Trophoblast cell (in vitro differentiated cells and primary cell): Measurements from ENCODE around the gene RAD23A.

Source experiments
- DNase-seq, 2 donors: peaks; one replicate each; pipeline ENCODE4 v3.0.0-alpha.2; 2016
- H2AFZ ChIP-seq: 2 replicates; pipeline ENCODE4 v1.6.1; 2013; ENCODE audit warnings: low read length, moderate library complexity, mild to moderate bottlenecking; ENCODE audit not compliant: insufficient read depth, poor library complexity
- H2AK5ac ChIP-seq: 2 replicates; pipeline ENCODE4 v1.6.1; 2013; ENCODE audit warnings: mild to moderate bottlenecking, low read length
- H2BK120ac ChIP-seq: 2 replicates; pipeline ENCODE4 v1.6.1; 2013; ENCODE audit warnings: low read length, mild to moderate bottlenecking, moderate library complexity; ENCODE audit not compliant: insufficient read depth, poor library complexity
- H2BK12ac ChIP-seq: 2 replicates; pipeline ENCODE4 v1.6.1; 2013; ENCODE audit warnings: mild to moderate bottlenecking, low read length, moderate library complexity
- H2BK5ac ChIP-seq: 2 replicates; pipeline ENCODE4 v1.6.1; 2013; ENCODE audit warnings: low read length, low read depth, moderate library complexity, mild to moderate bottlenecking; ENCODE audit not compliant: poor library complexity
- H3K14ac ChIP-seq: 2 replicates; pipeline ENCODE4 v1.6.1; 2013; ENCODE audit warnings: mild to moderate bottlenecking, low read length
- H3K18ac ChIP-seq: 2 replicates; pipeline ENCODE4 v1.6.1; 2013; ENCODE audit warnings: mild to moderate bottlenecking, low read length
- H3K23ac ChIP-seq: 2 replicates; pipeline ENCODE4 v1.6.1; 2013; ENCODE audit warnings: low read length
- H3K27ac ChIP-seq: 2 replicates; pipeline ENCODE4 v1.5.1; 2013; ENCODE audit warnings: low read depth, mild to moderate bottlenecking, inconsistent platforms, low read length, moderate library complexity
- H3K27me3 ChIP-seq: 2 replicates; pipeline ENCODE4 v1.6.1; 2013; ENCODE audit warnings: inconsistent platforms, mild to moderate bottlenecking, low read length, moderate library complexity; ENCODE audit not compliant: insufficient read depth
- H3K36me3 ChIP-seq, 2 experiments: 1 replicate in 1 of 2; 2 replicates in 1 of 2; pipeline ENCODE4 v1.6.1; 2013; ENCODE audit warnings: low read length in 2 of 2, mild to moderate bottlenecking in 2 of 2, moderate library complexity in 1 of 2; ENCODE audit not compliant: insufficient read depth in 2 of 2, control insufficient read depth in 1 of 2
- H3K4ac ChIP-seq: 2 replicates; pipeline ENCODE4 v1.6.1; 2013; ENCODE audit warnings: low read depth, mild to moderate bottlenecking, low read length, moderate library complexity
- H3K4me1 ChIP-seq, 2 experiments: 1 replicate in 1 of 2; 2 replicates in 1 of 2; pipeline ENCODE4 v1.6.1; 2013; ENCODE audit warnings: low read length in 2 of 2, mild to moderate bottlenecking in 2 of 2, moderate library complexity in 1 of 2; ENCODE audit not compliant: insufficient read depth in 2 of 2, control insufficient read depth in 1 of 2
- H3K4me2 ChIP-seq: 2 replicates; pipeline ENCODE4 v1.6.1; 2013; ENCODE audit warnings: inconsistent platforms, mild to moderate bottlenecking, low read length, moderate library complexity
- H3K4me3 ChIP-seq: 2 replicates; pipeline ENCODE4 v1.5.1; 2013; ENCODE audit warnings: mild to moderate bottlenecking, low read depth, low read length, inconsistent platforms
- H3K79me1 ChIP-seq: one replicate; pipeline ENCODE4 v1.6.1; 2013; ENCODE audit warnings: low read length
- H3K79me2 ChIP-seq: 2 replicates; pipeline ENCODE4 v1.6.1; 2013; ENCODE audit warnings: low read length, mild to moderate bottlenecking; ENCODE audit not compliant: control insufficient read depth, insufficient read depth, poor library complexity
- H3K9ac ChIP-seq: 2 replicates; pipeline ENCODE4 v1.6.1; 2013; ENCODE audit warnings: mild to moderate bottlenecking, low read length
- H3K9me3 ChIP-seq: 2 replicates; pipeline ENCODE4 v1.6.1; 2013; ENCODE audit warnings: low read depth, mild to moderate bottlenecking, control low read depth, inconsistent platforms, low read length; ENCODE audit not compliant: insufficient read depth
- H4K12ac ChIP-seq: 2 replicates; pipeline ENCODE4 v1.6.1; 2013; ENCODE audit warnings: low read depth, mild to moderate bottlenecking, low read length, moderate library complexity
- H4K8ac ChIP-seq: 2 replicates; pipeline ENCODE4 v1.6.1; 2013; ENCODE audit warnings: low read depth, mild to moderate bottlenecking, low read length, moderate library complexity
- H4K91ac ChIP-seq: one replicate; pipeline ENCODE4 v1.6.1; 2013; ENCODE audit warnings: low read depth, mild to moderate bottlenecking, low read length, moderate library complexity
- WGBS: extraction: QIAGEN DNeasy Blood & Tissue Kit; methylation state at CpG from one replicate; pipeline ENCODE4 v1.1.7; 2013; ENCODE audit warnings: missing lambda C conversion rate; ENCODE audit not compliant: insufficient read length, insufficient coverage; ENCODE audit errors: extremely low coverage; 5-methylcytosine and 5-hydroxymethylcytosine counted together

RAD23A gene

DNA sequence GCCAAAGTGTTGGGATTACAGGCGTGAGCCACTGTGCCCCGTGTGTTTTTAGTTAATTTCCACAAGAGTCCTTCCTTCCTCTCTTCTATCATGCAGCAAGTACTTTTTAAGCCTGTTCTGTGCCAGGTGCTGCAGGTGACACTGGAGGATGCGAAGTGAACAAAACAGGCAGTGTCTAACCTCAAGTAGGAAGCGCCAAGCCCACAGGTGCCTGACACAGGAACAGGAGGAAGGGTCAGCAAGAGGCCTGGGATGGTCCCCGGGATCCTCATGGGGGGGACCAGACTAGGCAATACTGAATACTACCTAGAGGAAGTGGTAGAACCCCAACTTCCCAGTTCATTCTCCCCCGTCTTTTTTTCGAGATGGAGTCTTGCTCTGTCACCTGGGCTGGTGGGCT lies 9.1 kb upstream of the RAD23A start:
- Histone ChIP-seq H3K27me3 (no peaks in the 10 kb centered on the region), H2BK12ac (no peak overlapping the region), H2BK120ac (no peak overlapping the region), H3K79me2 (peaks cover 31% of the 10 kb centered on the region), H3K36me3 (peaks cover 21 to 23% of the 10 kb centered on the region in 2 experiments), H4K8ac (no peak overlapping the region), H3K79me1 (peaks cover 25% of the 10 kb centered on the region), H3K18ac (no peak overlapping the region), H3K9me3 (peaks cover 2% of the 10 kb centered on the region), H2AFZ (no peak overlapping the region), H3K4ac (no peak overlapping the region), H3K23ac (no peak overlapping the region), H4K91ac (no peak overlapping the region), H3K27ac (no peak overlapping the region), H3K4me1 (peaks cover 23 to 25% of the 10 kb centered on the region in 2 experiments), H3K9ac (no peak overlapping the region), H4K12ac (no peak overlapping the region), H2AK5ac (no peak overlapping the region), H3K14ac (no peak overlapping the region), H3K4me3 (no peak overlapping the region), H3K4me2 (no peak overlapping the region), H2BK5ac (no peak overlapping the region)
- no peak for DNase-seq
- no CpG with 5 or more reads among the region's 7 CpGs for whole genome bisulfite sequencing

DNA sequence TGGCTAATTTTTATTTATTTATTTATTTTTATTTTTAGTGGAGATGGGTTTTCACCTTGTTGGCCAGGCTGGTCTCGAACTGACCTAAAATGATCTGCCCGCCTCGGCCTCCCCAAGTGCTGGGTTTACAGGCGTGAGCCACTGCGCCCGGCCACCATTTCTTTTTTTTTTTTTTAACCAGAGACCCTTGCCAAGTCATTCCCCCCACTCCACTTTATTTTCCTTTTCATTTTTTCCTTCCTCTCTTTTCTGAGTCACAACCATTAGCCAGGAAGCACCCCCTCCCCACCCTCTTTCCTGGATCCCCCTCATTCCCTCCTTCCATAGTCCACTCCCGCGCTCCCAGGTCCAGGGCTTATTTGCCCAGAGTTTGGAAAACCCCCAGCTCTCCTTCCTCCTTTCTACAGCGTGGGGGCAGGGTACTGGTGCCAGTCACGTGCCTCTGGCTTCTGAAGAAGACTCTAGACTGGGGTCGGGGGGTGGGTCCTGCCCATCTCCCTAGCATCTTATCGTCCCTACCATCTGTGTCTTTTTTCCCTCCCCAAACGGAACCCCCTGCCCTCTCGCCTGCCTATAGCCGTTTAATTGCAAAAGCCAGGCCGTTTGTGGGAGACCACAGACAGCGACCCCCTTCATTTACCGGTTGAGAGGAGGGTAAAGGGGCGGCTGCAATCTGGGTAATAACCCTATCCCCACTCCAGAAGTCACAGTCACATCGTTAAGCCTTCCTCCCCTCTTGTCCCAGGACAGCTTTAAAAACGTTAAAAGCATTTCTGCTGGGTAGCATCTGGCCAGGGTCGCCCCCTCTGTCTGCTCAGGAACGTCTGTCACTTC lies 8.4 kb upstream of the RAD23A start:
- Histone ChIP-seq H3K4me1 (peaks cover 22 to 24% of the 10 kb centered on the region in 2 experiments), H3K9me3 (peaks cover 2% of the 10 kb centered on the region), H2BK5ac (peak overlapping the region; percentile 55), H3K23ac (no peak overlapping the region), H4K91ac (peak overlapping the region; percentile 93), H4K8ac (peak overlapping the region; percentile 95), H2AK5ac (peak overlapping the region; percentile 96), H3K36me3 (peaks cover 28 to 30% of the 10 kb centered on the region in 2 experiments), H2AFZ (peak overlapping the region; percentile 90), H2BK12ac (no peak overlapping the region), H3K4ac (peak overlapping the region; percentile 93), H3K4me2 (peak overlapping the region; percentile 82), H3K14ac (peak overlapping the region; percentile 95), H3K18ac (peak overlapping the region; percentile 88), H3K79me1 (peaks cover 25% of the 10 kb centered on the region), H3K9ac (peak overlapping the region; percentile 82), H3K4me3 (peak overlapping the region; percentile 69), H3K27ac (no peak overlapping the region), H4K12ac (peak overlapping the region; percentile 96), H3K27me3 (no peaks in the 10 kb centered on the region), H2BK120ac (peak overlapping the region; percentile 82), H3K79me2 (peaks cover 31% of the 10 kb centered on the region)
- DNase-seq: no peak
- no CpG with 5 or more reads among the region's 23 CpGs for WGBS

DNA sequence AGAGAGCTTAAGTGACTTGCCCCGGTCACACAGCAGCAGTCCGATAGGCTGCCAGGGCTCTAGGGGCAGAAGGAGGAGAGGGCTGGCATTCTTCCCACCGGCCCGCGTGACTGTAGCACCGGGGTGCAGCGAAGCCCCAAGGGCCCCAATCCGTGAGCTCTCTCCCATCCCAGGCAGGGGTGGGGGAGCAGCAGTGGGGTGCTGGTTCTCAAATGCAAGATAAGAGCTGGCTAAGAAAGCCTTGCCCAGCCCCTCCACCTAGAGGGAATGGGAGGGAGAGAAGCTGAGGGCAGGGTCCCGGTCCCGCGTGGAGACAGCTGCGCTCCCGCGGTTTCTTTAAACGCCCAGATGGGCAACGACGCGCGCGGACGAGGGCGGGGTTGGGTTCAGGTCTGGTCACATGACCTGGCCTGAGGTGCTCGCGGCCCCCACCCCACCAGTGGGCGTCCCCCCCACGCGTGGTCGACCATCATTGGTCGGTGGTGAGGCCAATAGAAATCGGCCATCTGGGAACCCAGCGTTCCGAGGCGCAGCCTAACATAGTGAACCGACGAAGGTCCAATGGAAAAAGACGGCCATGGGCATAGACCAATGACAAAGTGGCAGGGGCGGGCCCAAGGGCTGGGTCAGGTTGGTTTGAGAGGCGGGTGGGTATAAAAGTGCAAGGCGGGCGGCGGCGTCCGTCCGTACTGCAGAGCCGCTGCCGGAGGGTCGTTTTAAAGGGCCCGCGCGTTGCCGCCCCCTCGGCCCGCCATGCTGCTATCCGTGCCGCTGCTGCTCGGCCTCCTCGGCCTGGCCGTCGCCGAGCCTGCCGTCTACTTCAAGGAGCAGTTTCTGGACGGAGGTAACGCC lies 7.5 kb upstream of the RAD23A start, which contains the start of gene CALR:
Gene CALR (plus strand): TSS at position 683 of the 852 bp plus-strand sequence. CDS start 71 bp downstream, at position 754.
- Histone ChIP-seq H3K36me3 (peaks cover 35 to 37% of the 10 kb centered on the region in 2 experiments), H3K79me2 (peaks cover 26% of the 10 kb centered on the region), H2AK5ac (peak within 1 kb of the TSS; percentile 96), H3K27me3 (no peaks in the 10 kb centered on the region), H3K14ac (peak within 1 kb of the TSS; percentile 95), H4K12ac (peak within 1 kb of the TSS; percentile 96), H3K4me2 (peak within 1 kb of the TSS; percentile 82), H4K91ac (peak within 1 kb of the TSS; percentile 93), H3K9me3 (peaks cover 2% of the 10 kb centered on the region), H3K4me3 (peak within 1 kb of the TSS; percentile 99), H3K27ac (peak within 1 kb of the TSS; percentile 31), H3K79me1 (peaks cover 22% of the 10 kb centered on the region), H3K4ac (peak within 1 kb of the TSS; percentile 93), H2BK120ac (peak within 1 kb of the TSS; percentile 82), H2BK5ac (peak within 1 kb of the TSS; percentile 55), H3K4me1 (peaks cover 16 to 18% of the 10 kb centered on the region in 2 experiments), H3K9ac (peak within 1 kb of the TSS; percentile 98), H3K23ac (no peak within 1 kb of the TSS), H2BK12ac (peak within 1 kb of the TSS; percentile 20), H3K18ac (peak within 1 kb of the TSS; percentile 88), H2AFZ (peak within 1 kb of the TSS; percentile 90), H4K8ac (peak within 1 kb of the TSS; percentile 95)
- WGBS: no CpG with 5 or more reads among the region's 63 CpGs
- peak; percentile 98 to 100 for DNase-seq
